H9 (cell line): Measurements from ENCODE around the gene MBTPS1. TPM values are rescaled to one million over a fixed set of nuclear protein-coding genes. Genes with fewer than 3 reads are reported as not detected.

Source experiments
- DNase-seq: peaks from one replicate; pipeline ENCODE4 v3.0.0-alpha.2; 2017
- H2AFZ ChIP-seq: one replicate; pipeline ENCODE4 v1.6.1; 2013; ENCODE audit warnings: mild to moderate bottlenecking, low read length, control low read depth, moderate library complexity
- H2AK5ac ChIP-seq: 2 replicates; pipeline ENCODE4 v1.6.1; 2013; ENCODE audit warnings: low read length, control low read depth, mixed read lengths; ENCODE audit not compliant: insufficient read length
- H2BK120ac ChIP-seq: one replicate; pipeline ENCODE4 v1.6.1; 2013; ENCODE audit warnings: low read depth, mild to moderate bottlenecking, low read length, control low read depth, inconsistent platforms; ENCODE audit not compliant: poor library complexity, severe bottlenecking
- H2BK12ac ChIP-seq: 2 replicates; pipeline ENCODE4 v1.6.1; 2013; ENCODE audit warnings: low read length, control low read depth, mixed read lengths, low read depth; ENCODE audit not compliant: insufficient read length
- H2BK15ac ChIP-seq: 2 replicates; pipeline ENCODE4 v1.6.1; 2013; ENCODE audit warnings: low read depth, low read length, control low read depth
- H2BK20ac ChIP-seq: one replicate; pipeline ENCODE4 v1.6.1; 2013; ENCODE audit warnings: low read depth, mild to moderate bottlenecking, low read length, control low read depth, inconsistent platforms; ENCODE audit not compliant: poor library complexity, severe bottlenecking
- H2BK5ac ChIP-seq: 2 replicates; pipeline ENCODE4 v1.6.1; 2013; ENCODE audit warnings: low read length, control low read depth, mixed read lengths; ENCODE audit not compliant: insufficient read length
- H3K14ac ChIP-seq: 2 replicates; pipeline ENCODE4 v1.6.1; 2013; ENCODE audit warnings: low read length, control low read depth; ENCODE audit not compliant: insufficient read depth
- H3K18ac ChIP-seq: 2 replicates; pipeline ENCODE4 v1.6.1; 2013; ENCODE audit warnings: low read depth, mild to moderate bottlenecking, mixed read lengths, low read length, control low read depth; ENCODE audit not compliant: insufficient read length
- H3K23ac ChIP-seq: 2 replicates; pipeline ENCODE4 v1.6.1; 2013; ENCODE audit warnings: low read length, control low read depth, mixed read lengths, low read depth; ENCODE audit not compliant: insufficient read length
- H3K23me2 ChIP-seq: 2 replicates; pipeline ENCODE4 v1.6.1; 2013; ENCODE audit warnings: low read depth, mild to moderate bottlenecking, mixed read lengths, low read length, control low read depth; ENCODE audit not compliant: insufficient read length, poor library complexity, severe bottlenecking
- H3K27ac ChIP-seq: 2 replicates; pipeline ENCODE4 v1.5.1; 2013; ENCODE audit warnings: low read length, control low read depth, mixed read lengths, low read depth; ENCODE audit not compliant: insufficient read length
- H3K27me3 ChIP-seq: 2 replicates; pipeline ENCODE4 v1.6.1; 2013; ENCODE audit warnings: low read length, control low read depth, inconsistent platforms; ENCODE audit not compliant: insufficient read depth
- H3K4ac ChIP-seq: 2 replicates; pipeline ENCODE4 v1.6.1; 2013; ENCODE audit warnings: low read depth, mild to moderate bottlenecking, control low read depth, inconsistent platforms, low read length, moderate library complexity
- H3K4me1 ChIP-seq: 2 replicates; pipeline ENCODE4 v1.6.1; 2013; ENCODE audit warnings: low read length, control low read depth, inconsistent platforms; ENCODE audit not compliant: insufficient read depth
- H3K4me2 ChIP-seq: 2 replicates; pipeline ENCODE4 v1.6.1; 2013; ENCODE audit warnings: low read length, control low read depth, mixed read lengths; ENCODE audit not compliant: insufficient read length, insufficient read depth
- H3K56ac ChIP-seq: 2 replicates; pipeline ENCODE4 v1.6.1; 2013; ENCODE audit warnings: low read depth, mild to moderate bottlenecking, mixed read lengths, low read length, control low read depth; ENCODE audit not compliant: insufficient read length
- H3K79me1 ChIP-seq: 2 replicates; pipeline ENCODE4 v1.6.1; 2013; ENCODE audit warnings: low read depth, mild to moderate bottlenecking, moderate library complexity, low read length, control low read depth, inconsistent platforms; ENCODE audit not compliant: insufficient read depth, poor library complexity, severe bottlenecking
- H3K79me2 ChIP-seq: 2 replicates; pipeline ENCODE4 v1.6.1; 2013; ENCODE audit warnings: low read length, control low read depth, inconsistent platforms; ENCODE audit not compliant: insufficient read depth
- H3K9ac ChIP-seq: 2 replicates; pipeline ENCODE4 v1.6.1; 2013; ENCODE audit warnings: low read length, control low read depth, mixed read lengths; ENCODE audit not compliant: insufficient read length; ENCODE audit errors: extremely low read depth
- H3K9me3 ChIP-seq: one replicate; pipeline ENCODE4 v1.6.1; 2013; ENCODE audit warnings: low read depth, low read length, inconsistent platforms; ENCODE audit not compliant: control insufficient read depth
- H3T11ph ChIP-seq: one replicate; pipeline ENCODE4 v1.6.1; 2013; ENCODE audit warnings: mild to moderate bottlenecking, low read length, control low read depth, inconsistent platforms
- H4K20me1 ChIP-seq: one replicate; pipeline ENCODE4 v1.6.1; 2013; ENCODE audit not compliant: control insufficient read depth, insufficient read length, insufficient read depth
- H4K5ac ChIP-seq: 2 replicates; pipeline ENCODE4 v1.6.1; 2013; ENCODE audit warnings: low read depth, mild to moderate bottlenecking, mixed read lengths, low read length, control low read depth; ENCODE audit not compliant: insufficient read length
- H4K8ac ChIP-seq: replicated peaks from 2 replicates; pipeline ENCODE4 v1.6.1; 2013; ENCODE audit warnings: low read length, control low read depth, mixed read lengths, low read depth; ENCODE audit not compliant: insufficient read length
- H4K91ac ChIP-seq: 2 replicates; pipeline ENCODE4 v1.6.1; 2013; ENCODE audit warnings: low read depth, mild to moderate bottlenecking, moderate library complexity, mixed read lengths, low read length, control low read depth; ENCODE audit not compliant: insufficient read length
- H3K27ac Mint-ChIP-seq, 3 experiments: 2 replicates in 2 of 3; 3 replicates in 1 of 3; pipeline ENCODE4 v1.8.0; 2020 to 2021; ENCODE audit warnings: mixed read lengths in 3 of 3, mild to moderate bottlenecking in 1 of 3, moderate library complexity in 1 of 3
- H3K27me3 Mint-ChIP-seq: 2 replicates; pipeline ENCODE4 v1.8.0; 2021; ENCODE audit warnings: low read depth, mild to moderate bottlenecking, moderate library complexity, mixed read lengths
- H3K36me3 Mint-ChIP-seq, 3 experiments: 2 replicates in 2 of 3; 3 replicates in 1 of 3; pipeline ENCODE4 v1.8.0; 2020 to 2021; ENCODE audit warnings: low read depth in 3 of 3, mixed read lengths in 3 of 3; ENCODE audit not compliant: insufficient read depth in 1 of 3
- H3K4me1 Mint-ChIP-seq, 2 experiments: 2 replicates each; pipeline ENCODE4 v1.8.0; 2020; ENCODE audit warnings: mixed read lengths in 2 of 2
- H3K4me3 Mint-ChIP-seq, 2 experiments: 2 replicates in 1 of 2; 3 replicates in 1 of 2; pipeline ENCODE4 v1.8.0; 2020 to 2021; ENCODE audit warnings: mild to moderate bottlenecking in 2 of 2, mixed read lengths in 2 of 2, moderate library complexity in 1 of 2
- H3K9me3 Mint-ChIP-seq, 2 experiments: 2 replicates in 1 of 2; 3 replicates in 1 of 2; pipeline ENCODE4 v1.8.0; 2020; ENCODE audit warnings: mild to moderate bottlenecking in 2 of 2, mixed read lengths in 2 of 2, moderate library complexity in 1 of 2
- CTCF ChIP-seq: fragments of 200-600 bp; sonication (generic); conservative IDR thresholded peaks from 3 replicates; pipeline ENCODE4 v1.8.0; 2021; ENCODE audit warnings: antibody characterized with exemption, mild to moderate bottlenecking
- WGBS: extraction: QIAGEN DNeasy Blood & Tissue Kit; methylation state at CpG from one replicate; pipeline ENCODE4 v1.1.7; 2013; ENCODE audit warnings: missing lambda C conversion rate, low lambda C conversion rate, mixed read lengths; ENCODE audit not compliant: insufficient read length; ENCODE audit errors: extremely low coverage; 5-methylcytosine and 5-hydroxymethylcytosine counted together
- total RNA-seq: library from RNA; stranded (reverse); gene quantifications from 2 replicates; pipeline ENCODE4 v1.2.1, GENCODE V29; 2021

MBTPS1 gene
- total RNA-seq, 1 experiment from 2014 or later: 48.7 TPM

DNA sequence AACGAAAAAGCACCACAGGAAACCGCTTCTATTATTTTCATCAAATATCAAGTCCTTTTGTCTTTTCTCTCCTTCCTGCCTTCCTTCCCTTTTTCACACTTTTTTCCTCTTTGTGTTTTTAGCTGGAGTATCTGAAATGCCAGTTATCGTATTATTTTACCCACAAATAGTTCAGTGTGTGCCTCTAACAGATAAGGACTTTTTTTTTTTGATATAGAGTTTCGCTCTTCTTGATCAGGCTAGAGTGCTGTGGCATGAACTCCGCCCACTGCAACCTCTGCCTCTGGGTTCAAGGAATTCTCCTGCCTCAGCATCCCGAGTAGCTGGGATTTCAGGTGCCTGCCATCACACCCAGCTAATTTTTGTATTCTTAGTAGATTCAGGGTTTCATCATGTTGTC, 39.0 kb upstream of the MBTPS1 start:
- no peak overlapping the region for H3K18ac ChIP-seq
- no peaks in the 10 kb centered on the region for H4K20me1 ChIP-seq
- no peak for DNase-seq
- H2BK12ac ChIP-seq: no peak overlapping the region
- no peaks in the 10 kb centered on the region for H3K79me1 ChIP-seq
- Mint-ChIP-seq H3K36me3 (no peaks in the 10 kb centered on the region), H3K4me1 (peaks cover 0 to 12% of the 10 kb centered on the region in 2 experiments; a peak in 2 of 4 replicates), H3K27me3 (peaks cover 9% of the 10 kb centered on the region), H3K9me3 (no peaks in the 10 kb centered on the region), H3K27ac (peak overlapping the region in 1 of 3 experiments; percentile 9; a peak in 1 of 7 replicates), H3K4me3 (no peak overlapping the region)
- no peaks in the 10 kb centered on the region for H3K23me2 ChIP-seq
- H3K4ac ChIP-seq: no peak overlapping the region
- H3T11ph ChIP-seq: no peak overlapping the region
- no peak overlapping the region for H3K56ac ChIP-seq
- H3K4me2 ChIP-seq: no peak overlapping the region
- H2BK5ac ChIP-seq: no peak overlapping the region
- H3K27ac ChIP-seq: no peak overlapping the region
- WGBS: no CpG with 5 or more reads among the region's 6 CpGs
- H4K8ac ChIP-seq: no peak overlapping the region
- TF ChIP-seq CTCF: no peak
- H4K91ac ChIP-seq: no peak overlapping the region
- no peak overlapping the region for H2AK5ac ChIP-seq
- H2AFZ ChIP-seq: no peak overlapping the region
- no peak overlapping the region for H2BK20ac ChIP-seq
- H3K14ac ChIP-seq: no peak overlapping the region
- H3K27me3 ChIP-seq: no peaks in the 10 kb centered on the region
- no peak overlapping the region for H3K9ac ChIP-seq
- H2BK120ac ChIP-seq: no peak overlapping the region
- H3K23ac ChIP-seq: no peak overlapping the region
- H3K9me3 ChIP-seq: no peaks in the 10 kb centered on the region
- H2BK15ac ChIP-seq: no peak overlapping the region
- H4K5ac ChIP-seq: no peak overlapping the region
- H3K4me1 ChIP-seq: no peaks in the 10 kb centered on the region
- no peaks in the 10 kb centered on the region for H3K79me2 ChIP-seq
